CD4-positive, alpha-beta T cell treated with Interleukin-2 at 100 ng/mL for 4 hours (primary cell): ENCODE data around the gene FCHSD1.
"Not testable (repeated sequence)": the region's sequence is repeated elsewhere in the genome, so short reads cannot be mapped to it uniquely, and the experiment has no call there.

Experiments used
- DNase-seq: peaks from one replicate; pipeline ENCODE4 v3.0.0-alpha.2; 2020; ENCODE audit warnings: low spot score

FCHSD1 gene

GRCh38 chr5:141617682-141618029 lies 33.6 kb downstream of the FCHSD1 start:
- DNase-seq, result no peak

GRCh38 chr5:141617128-141617527 lies 34.1 kb downstream of the FCHSD1 start:
- DNase-seq, result no peak

- no peak for DNase-seq
These were observed 35.1 kb downstream of the FCHSD1 start for GRCh38 chr5:141615991-141616720.

GRCh38 chr5:141613344-141613743 lies 37.9 kb downstream of the FCHSD1 start:
- no peak for DNase-seq

GRCh38 chr5:141611289-141611688 lies 39.9 kb downstream of the FCHSD1 start:
- no peak for DNase-seq

GRCh38 chr5:141609921-141610320 lies 41.3 kb downstream of the FCHSD1 start:
- DNase-seq, result not testable (repeated sequence)

GRCh38 chr5:141609044-141609443 lies 42.2 kb downstream of the FCHSD1 start:
- no peak for DNase-seq

- no peak for DNase-seq
These were observed 42.7 kb downstream of the FCHSD1 start for GRCh38 chr5:141608557-141608956.

- no peak for DNase-seq
These were observed 43.2 kb downstream of the FCHSD1 start for GRCh38 chr5:141608046-141608445.

GRCh38 chr5:141605523-141606277 lies 45.5 kb downstream of the FCHSD1 start:
- peak; percentile 88 for DNase-seq

GRCh38 chr5:141603923-141604717 lies 47.1 kb downstream of the FCHSD1 start:
- peak; percentile 51 for DNase-seq

GRCh38 chr5:141602606-141603005 lies 48.6 kb downstream of the FCHSD1 start:
- DNase-seq, result no peak

- peak; percentile 78 for DNase-seq
These were observed 52.5 kb downstream of the FCHSD1 start for GRCh38 chr5:141598391-141599345.

GRCh38 chr5:141597814-141598213 lies 53.4 kb downstream of the FCHSD1 start:
- no peak for DNase-seq

- DNase-seq, result no peak
These were observed 53.8 kb downstream of the FCHSD1 start for GRCh38 chr5:141597394-141597793.

- no peak for DNase-seq
These were observed 54.4 kb downstream of the FCHSD1 start for GRCh38 chr5:141596867-141597266.

GRCh38 chr5:141590127-141590526 lies 61.1 kb downstream of the FCHSD1 start:
- no peak for DNase-seq
